Endothelial cell of umbilical vein (primary cell): ENCODE measurements around the gene RAB3IL1. TPM values are rescaled to one million over a fixed set of nuclear protein-coding genes. Genes with fewer than 3 reads are reported as not detected.

Experiments used
- BruUV-seq: library from RNA; stranded (reverse); fragments of 400-500 nt; replicated peaks from 2 replicates; lab custom pipeline; 2021; lab: Mats Ljungman, UMichigan
- CTCF ChIA-PET: fragments of 300-600, 350-600 bp; sonication (Branson Sonifier 250); formaldehyde crosslinking; loops from one replicate; lab custom pipeline; 2021; ENCODE audit warnings: antibody characterized with exemption, inconsistent platforms; lab: Charles Lee
- POLR2A ChIA-PET: fragments of 300-600, 350-600 bp; sonication (Branson Sonifier 250); formaldehyde crosslinking; loops from one replicate; lab custom pipeline; 2021; ENCODE audit warnings: antibody characterized with exemption, inconsistent platforms; lab: Charles Lee
- DNase-seq: peaks from one replicate; pipeline ENCODE4 v3.0.0-alpha.2; 2011; ENCODE audit warnings: low read depth, low spot score
- FAIRE-seq: peaks from 2 replicates; lab custom pipeline; 2011; peaks lifted over from hg19 to GRCh38; lab: Jason Lieb, UNC
- H2AFZ ChIP-seq: 2 replicates; pipeline ENCODE4 v1.6.0; 2012; ENCODE audit warnings: low read depth, low read length, control low read depth, inconsistent platforms
- H3K27ac ChIP-seq: 2 replicates; pipeline ENCODE4 v1.5.1; 2011; ENCODE audit warnings: low read depth, mild to moderate bottlenecking, control low read depth, low read length, moderate library complexity; ENCODE audit not compliant: insufficient read depth
- H3K27me3 ChIP-seq, 2 experiments: 2 replicates each; pipeline versions ENCODE4 v1.6.0 to v1.6.1; 2011; ENCODE audit warnings: low read length in 2 of 2, mixed read lengths in 1 of 2; ENCODE audit not compliant: control insufficient read depth in 2 of 2, insufficient read depth in 2 of 2
- H3K36me3 ChIP-seq, 2 experiments: 2 replicates in 1 of 2; 3 replicates in 1 of 2; pipeline ENCODE4 v1.5.1; 2011; ENCODE audit warnings: low read length in 2 of 2, mild to moderate bottlenecking in 1 of 2, moderate library complexity in 1 of 2; ENCODE audit not compliant: control insufficient read depth in 2 of 2, insufficient read depth in 2 of 2; ENCODE audit errors: extremely low read depth in 1 of 2
- H3K4me1 ChIP-seq: 3 replicates; pipeline ENCODE4 v1.5.1; 2011; ENCODE audit warnings: mild to moderate bottlenecking, low read length; ENCODE audit not compliant: control insufficient read depth, insufficient read depth; ENCODE audit errors: extremely low read depth
- H3K4me2 ChIP-seq: 2 replicates; pipeline ENCODE4 v1.6.1; 2011; ENCODE audit warnings: low read length, control low read depth, mixed read lengths; ENCODE audit not compliant: insufficient read depth
- H3K4me3 ChIP-seq, 3 experiments: fragments of 200-600 bp in 1 of 3; sonication (generic), shearing (Covaris generic) in 1 of 3; replicated peaks in 1 of 3; 2 replicates each; pipeline ENCODE4 v1.5.1; 2011 to 2016; ENCODE audit warnings: control low read depth in 3 of 3, low read length in 3 of 3, mild to moderate bottlenecking in 2 of 3, inconsistent platforms in 1 of 3, low read depth in 1 of 3, moderate library complexity in 1 of 3; ENCODE audit not compliant: insufficient read depth in 1 of 3
- H3K79me2 ChIP-seq: 2 replicates; pipeline ENCODE4 v1.6.0; 2012; ENCODE audit warnings: low read length, inconsistent platforms; ENCODE audit not compliant: control insufficient read depth, insufficient read depth
- H3K9ac ChIP-seq: replicated peaks from 2 replicates; pipeline ENCODE3; 2011; ENCODE audit warnings: low read length, control low read depth; ENCODE audit not compliant: insufficient read depth; ENCODE audit errors: extremely low read depth
- H3K9me1 ChIP-seq: replicated peaks from 3 replicates; pipeline ENCODE4 v1.6.0; 2011; ENCODE audit warnings: mild to moderate bottlenecking, low read length; ENCODE audit not compliant: control insufficient read depth, insufficient read depth; ENCODE audit errors: extremely low read depth
- H3K9me3 ChIP-seq: replicated peaks from 2 replicates; pipeline ENCODE4 v1.5.1; 2012; ENCODE audit warnings: low read length, inconsistent platforms; ENCODE audit not compliant: control insufficient read depth, insufficient read depth
- H4K20me1 ChIP-seq: replicated peaks from 2 replicates; pipeline ENCODE3; 2011; ENCODE audit warnings: mild to moderate bottlenecking, low read length; ENCODE audit not compliant: control insufficient read depth, insufficient read depth; ENCODE audit errors: extremely low read depth
- GATA2 ChIP-seq: IDR thresholded peaks from 2 replicates; pipeline ENCODE4 v1.7.0; 2011; ENCODE audit warnings: low read depth, mild to moderate bottlenecking, moderate library complexity, mixed read lengths, low read length; ENCODE audit not compliant: insufficient read length, insufficient read depth
- MYC ChIP-seq: IDR thresholded peaks from one replicate; pipeline ENCODE4 v1.6.1; 2011; ENCODE audit warnings: mild to moderate bottlenecking, low read depth, low read length
- POLR2A ChIP-seq: IDR thresholded peaks from 2 replicates; pipeline ENCODE4 v1.6.1; 2012; ENCODE audit warnings: low read depth, mild to moderate bottlenecking, control low read depth, low read length
- POLR2AphosphoS5 ChIP-seq: IDR thresholded peaks from 2 replicates; pipeline ENCODE4 v1.6.1; 2012; ENCODE audit warnings: low read depth, mild to moderate bottlenecking, control low read depth, low read length, moderate library complexity; ENCODE audit not compliant: insufficient read depth
- dilution Hi-C: fragments of 300-500 bp; cut with MboI; formaldehyde crosslinking; loops from one replicate; pipeline ENCODE4 v1.15.0; 2019; ENCODE audit warnings: low sequenced_read_pairs; ENCODE audit not compliant: extremely low pct_ligation_motif_present
- intact Hi-C: fragments of 100-400 bp; cut with micrococcal nuclease; formaldehyde crosslinking; loops from one replicate; pipeline ENCODE4 v1.10.0; 2022
- polyA plus RNA-seq, 4 experiments: library from polyadenylated mRNA; depleted of rRNA in 3 of 4; stranded (reverse) in 3 of 4; unstranded in 1 of 4; fragments of >200 nt; gene quantifications; 2 replicates each; pipeline versions ENCODE4 v1.2.1 to v1.2.3, GENCODE V29; 2011 to 2012; ENCODE audit warnings: missing spikeins in 1 of 4
- total RNA-seq: library from RNA; stranded (reverse); gene quantifications from 2 replicates; pipeline ENCODE4 v1.2.3, GENCODE V29; 2021
- TF ChIP-seq, protein P1 (sequence below), 2 donors: IDR thresholded peaks; 1 replicate in 1 of 2; 2 replicates in 1 of 2; pipeline ENCODE4 v1.5.1; 2011; ENCODE audit warnings: low read length in 2 of 2, mild to moderate bottlenecking in 2 of 2, moderate library complexity in 2 of 2, control low read depth in 1 of 2, inconsistent platforms in 1 of 2, low read depth in 1 of 2; ENCODE audit not compliant: insufficient read depth in 1 of 2; ENCODE audit errors: extremely low read depth in 1 of 2

RAB3IL1 gene
- total and polyA plus RNA-seq, 2 donors (not counting 3 experiments of a cell fraction or from before 2014, with no cell fraction given) = 1.8 to 3.6 TPM

DNA sequence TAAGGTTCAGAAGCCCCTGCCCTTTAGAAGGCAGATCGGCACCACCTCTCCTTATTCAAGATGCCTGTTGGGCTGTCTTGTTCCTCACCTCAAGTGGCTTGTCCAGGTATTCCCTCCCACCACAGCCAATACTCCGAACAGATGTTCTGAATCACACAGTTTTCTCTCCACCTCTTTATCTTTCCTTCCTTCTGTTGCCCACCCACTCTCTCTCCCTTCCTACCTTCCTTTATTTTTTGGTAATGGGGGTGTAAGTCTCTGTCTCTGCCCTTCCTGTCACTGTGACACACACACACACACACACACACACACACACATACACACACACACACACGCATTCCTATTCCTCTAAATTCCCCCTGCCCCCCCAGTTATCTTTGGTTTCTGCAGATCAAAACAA lies 41.2 kb upstream of the RAB3IL1 start:
- no TSS peak for BruUV-seq
- Histone ChIP-seq H2AFZ (no peak overlapping the region), H3K9me1 (no peaks in the 10 kb centered on the region), H3K27ac (no peak overlapping the region), H3K4me2 (no peak overlapping the region), H3K27me3 (peaks cover 5% of the 10 kb centered on the region in 2 experiments), H3K79me2 (no peaks in the 10 kb centered on the region), H3K36me3 (no peaks in the 10 kb centered on the region), H3K4me3 (no peak overlapping the region), H3K9ac (no peak overlapping the region), H3K9me3 (no peaks in the 10 kb centered on the region), H3K4me1 (peaks cover 4% of the 10 kb centered on the region), H4K20me1 (no peaks in the 10 kb centered on the region)
- intact Hi-C loops (no loop called here), dilution Hi-C loops (no loop called here)
- DNase-seq (no peak), FAIRE-seq (no peak)
- ChIA-PET CTCF (interaction anchor here (1.8 to 11.1 kb wide), 4 partner anchors 11 to 149 kb away, joined by 5 to 147 read pairs (median 8); no protein-coding TSS in a partner anchor), POLR2A (no interaction called here)
- TF ChIP-seq POLR2AphosphoS5 = no peak
- TF ChIP-seq, protein P1, sequence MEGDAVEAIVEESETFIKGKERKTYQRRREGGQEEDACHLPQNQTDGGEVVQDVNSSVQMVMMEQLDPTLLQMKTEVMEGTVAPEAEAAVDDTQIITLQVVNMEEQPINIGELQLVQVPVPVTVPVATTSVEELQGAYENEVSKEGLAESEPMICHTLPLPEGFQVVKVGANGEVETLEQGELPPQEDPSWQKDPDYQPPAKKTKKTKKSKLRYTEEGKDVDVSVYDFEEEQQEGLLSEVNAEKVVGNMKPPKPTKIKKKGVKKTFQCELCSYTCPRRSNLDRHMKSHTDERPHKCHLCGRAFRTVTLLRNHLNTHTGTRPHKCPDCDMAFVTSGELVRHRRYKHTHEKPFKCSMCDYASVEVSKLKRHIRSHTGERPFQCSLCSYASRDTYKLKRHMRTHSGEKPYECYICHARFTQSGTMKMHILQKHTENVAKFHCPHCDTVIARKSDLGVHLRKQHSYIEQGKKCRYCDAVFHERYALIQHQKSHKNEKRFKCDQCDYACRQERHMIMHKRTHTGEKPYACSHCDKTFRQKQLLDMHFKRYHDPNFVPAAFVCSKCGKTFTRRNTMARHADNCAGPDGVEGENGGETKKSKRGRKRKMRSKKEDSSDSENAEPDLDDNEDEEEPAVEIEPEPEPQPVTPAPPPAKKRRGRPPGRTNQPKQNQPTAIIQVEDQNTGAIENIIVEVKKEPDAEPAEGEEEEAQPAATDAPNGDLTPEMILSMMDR (IDR thresholded peaks at IDR 0.05; ENCODE audit: extremely low read depth in 1 of 2, insufficient read depth in 1 of 2, low read depth in 1 of 2, low read length in 2 of 2) = no peak
- no peak for TF ChIP-seq POLR2A
- TF ChIP-seq GATA2 = no peak
- TF ChIP-seq MYC = no peak
